Measurements from ENCODE around the gene EIF3I. TPM values are rescaled to one million over a fixed set of nuclear protein-coding genes. Genes with fewer than 3 reads are reported as not detected.

EIF3I gene
- total and polyA plus RNA-seq, 2 of the 8 experiments (the other 6 are each of a cell fraction or from before 2014, with no cell fraction given), result 247 to 346 TPM

- TF ChIP-seq CHD7 (IDR thresholded peaks at IDR 0.05; ENCODE audit: insufficient replicate concordance, low read length) (no peak), MAFK (IDR thresholded peaks at IDR 0.05; ENCODE audit: low read depth, low read length) (no peak), CBX5 (IDR thresholded peaks at IDR 0.05; ENCODE audit: low read depth, low read length) (no peak), KDM5A (IDR thresholded peaks at IDR 0.05; ENCODE audit: low read length) (no peak), ATF3 (IDR thresholded peaks at IDR 0.05; ENCODE audit: insufficient read depth, low read depth, low read length) (no peak), RNF2 (IDR thresholded peaks at IDR 0.05; ENCODE audit: borderline replicate concordance, low read depth, low read length, missing control alignments, poor library complexity, severe bottlenecking) (no peak)
Measured at GRCh38 chr1:32192220-32192948, 29.8 kb upstream of the EIF3I start (continued).
